Measurements from ENCODE around the gene GUK1. TPM values are rescaled to one million over a fixed set of nuclear protein-coding genes. Genes with fewer than 3 reads are reported as not detected.
A peak's percentile ranks its signal among the peaks of the same experiment; 100 is the strongest.
"Not testable (repeated sequence)": the region's sequence is repeated elsewhere in the genome, so short reads cannot be mapped to it uniquely, and the experiment has no call there.

GUK1 gene
- total RNA-seq, 2 experiments from 2014 or later = 294 to 304 TPM

DNA sequence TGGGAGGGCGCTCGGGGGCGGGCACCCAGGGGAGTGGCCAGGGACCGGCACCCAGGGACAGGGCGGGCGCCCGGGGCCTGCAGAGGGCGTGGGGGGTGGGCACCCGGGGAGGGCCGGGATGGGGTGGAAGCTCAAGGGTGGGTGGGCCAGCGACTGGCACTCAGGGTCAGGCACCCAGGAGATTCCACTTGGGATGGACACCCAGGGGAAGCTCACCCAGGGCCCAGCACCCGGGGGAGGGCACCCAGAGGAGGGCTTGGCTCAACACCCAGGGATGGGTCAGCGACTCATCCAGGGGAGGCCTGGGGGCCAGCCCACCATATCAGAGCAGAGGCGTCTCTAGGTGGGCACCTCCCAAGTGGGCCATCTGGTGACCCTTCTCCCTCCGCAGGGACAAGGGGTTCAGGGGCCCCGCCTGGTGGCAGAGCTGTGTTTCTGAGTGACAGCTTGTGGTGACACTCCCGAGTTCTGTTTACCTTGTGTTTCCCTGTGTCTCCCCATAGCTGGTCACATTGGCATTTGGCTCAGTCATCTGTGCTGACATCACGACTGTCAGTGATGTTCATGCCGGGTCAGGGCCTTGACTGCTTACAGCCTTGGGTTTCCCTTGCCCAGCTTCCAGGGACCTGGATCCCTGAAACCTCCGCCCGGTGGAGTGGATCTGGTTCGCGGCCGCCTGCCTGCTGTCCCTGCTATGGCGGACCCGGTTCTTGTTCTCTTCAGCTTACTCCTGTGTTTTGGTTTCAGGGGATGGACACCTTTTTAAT, 26.3 kb downstream of the GUK1 start:
- H3K36me3 Mint-ChIP-seq = no peaks in the 10 kb centered on the region
- peak overlapping the region; percentile 76 for H3K27ac Mint-ChIP-seq
- peaks cover 45% of the 10 kb centered on the region for H3K4me1 Mint-ChIP-seq
- DNase-seq = peak; percentile 60
- no peaks in the 10 kb centered on the region for H3K9me3 Mint-ChIP-seq
- H3K4me3 Mint-ChIP-seq = peak overlapping the region; percentile 76
- no peaks in the 10 kb centered on the region for H3K27me3 Mint-ChIP-seq

DNA sequence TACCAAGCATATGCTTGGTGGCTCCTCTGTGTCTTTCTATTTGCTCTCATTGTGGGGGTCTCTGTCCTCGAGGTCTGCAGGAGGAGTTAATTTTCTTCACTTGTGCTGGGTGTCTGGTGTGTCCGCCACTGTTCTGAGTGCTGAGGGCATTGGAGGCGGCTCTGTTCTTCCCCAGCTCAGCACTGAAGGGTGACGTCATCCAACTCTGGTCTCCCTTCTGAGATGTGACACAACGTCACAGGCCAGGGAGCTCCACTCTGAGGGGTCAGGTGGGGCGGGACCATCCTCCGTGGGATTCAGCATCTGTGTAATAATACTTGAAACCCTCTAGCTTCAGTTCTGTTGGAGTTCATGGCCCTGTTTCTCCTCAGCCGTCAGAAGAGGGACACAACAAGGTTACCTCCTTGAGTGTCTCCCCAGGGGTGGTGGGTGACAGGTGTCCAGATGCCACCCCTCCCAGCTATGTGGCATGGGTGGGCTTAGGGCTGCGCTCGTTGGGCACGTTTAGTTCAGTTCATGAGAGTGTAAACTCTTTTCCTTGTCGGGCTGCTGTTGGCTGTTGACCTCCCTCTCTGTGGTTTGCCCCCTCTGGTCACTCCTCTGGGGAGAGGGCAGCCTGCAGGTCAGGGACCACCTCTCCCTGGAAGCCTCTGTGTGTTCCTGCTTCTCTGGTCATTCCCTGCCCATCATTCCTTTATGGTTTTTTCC, 28.6 kb downstream of the GUK1 start:
- Mint-ChIP-seq H3K27me3 (no peaks in the 10 kb centered on the region), H3K4me1 (peaks cover 31% of the 10 kb centered on the region), H3K36me3 (no peaks in the 10 kb centered on the region), H3K4me3 (no peak overlapping the region), H3K9me3 (no peaks in the 10 kb centered on the region), H3K27ac (peak overlapping the region; percentile 2)
- no peak for DNase-seq

DNA sequence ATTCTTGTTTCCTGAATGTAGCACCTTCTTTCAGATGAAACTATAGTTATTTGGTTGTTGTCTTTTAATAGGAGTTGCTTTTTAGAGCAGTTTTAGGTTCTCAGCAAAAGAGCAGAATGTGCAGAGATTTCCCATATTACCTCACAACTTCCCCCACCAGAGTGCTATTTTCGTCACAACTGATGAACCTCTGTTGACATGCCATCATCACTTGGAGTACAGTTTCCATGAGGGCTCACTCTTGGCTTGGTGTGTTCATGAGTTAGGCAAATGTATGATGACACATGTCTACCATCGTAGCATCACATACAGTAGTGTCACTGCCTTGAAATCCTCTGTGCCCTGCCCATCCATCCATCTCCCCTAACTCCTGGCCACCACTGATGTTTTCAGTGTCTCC, 29.3 kb downstream of the GUK1 start:
- no peak overlapping the region for H3K27ac Mint-ChIP-seq
- no peak overlapping the region for H3K4me3 Mint-ChIP-seq
- H3K36me3 Mint-ChIP-seq = no peaks in the 10 kb centered on the region
- no peak for DNase-seq
- no peaks in the 10 kb centered on the region for H3K27me3 Mint-ChIP-seq
- H3K4me1 Mint-ChIP-seq = peaks cover 25% of the 10 kb centered on the region
- H3K9me3 Mint-ChIP-seq = no peaks in the 10 kb centered on the region

DNA sequence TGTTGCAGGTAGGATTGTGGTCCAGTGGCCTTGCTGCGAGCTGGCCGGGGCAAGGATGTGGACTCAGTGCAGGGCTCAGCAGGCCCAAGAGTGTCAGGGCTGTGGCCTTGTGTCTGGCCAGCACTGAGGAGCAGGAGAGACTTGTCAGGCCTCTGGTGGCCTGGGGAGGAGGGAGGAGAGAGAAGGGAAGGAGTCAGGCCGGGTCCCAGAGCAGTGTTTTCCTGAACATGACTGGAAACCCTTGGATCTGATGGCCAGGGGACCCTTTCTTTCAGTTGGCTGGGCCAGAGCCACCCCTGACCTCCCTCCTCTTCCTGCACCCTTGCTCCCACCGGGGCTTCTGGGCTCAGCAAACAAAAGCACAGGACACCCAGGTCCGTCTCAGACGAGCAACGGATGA, 30.6 kb downstream of the GUK1 start:
- H3K27me3 Mint-ChIP-seq = no peaks in the 10 kb centered on the region
- H3K4me3 Mint-ChIP-seq = no peak overlapping the region
- DNase-seq = no peak
- H3K36me3 Mint-ChIP-seq = no peaks in the 10 kb centered on the region
- H3K4me1 Mint-ChIP-seq = peaks cover 17% of the 10 kb centered on the region
- no peak overlapping the region for H3K27ac Mint-ChIP-seq
- no peaks in the 10 kb centered on the region for H3K9me3 Mint-ChIP-seq

DNA sequence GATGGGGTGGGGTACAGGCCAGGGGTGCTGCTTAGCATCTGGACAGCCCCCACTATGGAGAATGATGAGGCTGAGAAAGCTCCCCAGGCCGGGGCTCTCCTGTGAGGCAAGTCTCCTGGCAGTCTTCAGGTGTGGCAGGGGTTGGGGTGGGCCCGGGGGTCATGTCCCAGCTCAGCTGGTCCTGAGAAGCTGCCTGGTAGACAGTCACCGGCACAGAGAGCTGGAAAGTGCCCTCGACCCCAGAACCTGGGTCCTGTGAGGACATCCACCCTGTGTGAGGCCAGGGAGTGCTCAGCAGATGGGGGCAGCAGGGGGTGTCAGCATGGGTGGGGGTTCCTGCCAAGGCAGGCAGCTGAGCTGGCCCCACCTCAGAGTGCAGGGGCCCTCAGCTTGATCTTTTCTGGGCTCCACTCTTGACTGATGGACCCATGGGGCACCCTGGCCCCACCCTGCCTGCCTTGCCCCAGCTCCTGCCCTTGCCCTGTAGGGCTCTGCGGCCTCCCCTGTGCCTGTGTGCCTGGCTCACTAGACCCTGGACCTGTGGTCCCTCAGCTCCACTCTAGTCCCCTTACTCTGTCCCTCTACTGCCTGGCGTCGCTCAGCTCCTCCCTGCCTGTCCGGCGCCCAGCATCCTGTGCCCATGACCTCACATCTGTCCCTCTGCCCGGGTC, 31.3 kb downstream of the GUK1 start:
- H3K27me3 Mint-ChIP-seq = no peaks in the 10 kb centered on the region
- no peaks in the 10 kb centered on the region for H3K36me3 Mint-ChIP-seq
- H3K4me1 Mint-ChIP-seq = peaks cover 17% of the 10 kb centered on the region
- H3K4me3 Mint-ChIP-seq = no peak overlapping the region
- H3K27ac Mint-ChIP-seq = no peak overlapping the region
- H3K9me3 Mint-ChIP-seq = no peaks in the 10 kb centered on the region
- DNase-seq = no peak

DNA sequence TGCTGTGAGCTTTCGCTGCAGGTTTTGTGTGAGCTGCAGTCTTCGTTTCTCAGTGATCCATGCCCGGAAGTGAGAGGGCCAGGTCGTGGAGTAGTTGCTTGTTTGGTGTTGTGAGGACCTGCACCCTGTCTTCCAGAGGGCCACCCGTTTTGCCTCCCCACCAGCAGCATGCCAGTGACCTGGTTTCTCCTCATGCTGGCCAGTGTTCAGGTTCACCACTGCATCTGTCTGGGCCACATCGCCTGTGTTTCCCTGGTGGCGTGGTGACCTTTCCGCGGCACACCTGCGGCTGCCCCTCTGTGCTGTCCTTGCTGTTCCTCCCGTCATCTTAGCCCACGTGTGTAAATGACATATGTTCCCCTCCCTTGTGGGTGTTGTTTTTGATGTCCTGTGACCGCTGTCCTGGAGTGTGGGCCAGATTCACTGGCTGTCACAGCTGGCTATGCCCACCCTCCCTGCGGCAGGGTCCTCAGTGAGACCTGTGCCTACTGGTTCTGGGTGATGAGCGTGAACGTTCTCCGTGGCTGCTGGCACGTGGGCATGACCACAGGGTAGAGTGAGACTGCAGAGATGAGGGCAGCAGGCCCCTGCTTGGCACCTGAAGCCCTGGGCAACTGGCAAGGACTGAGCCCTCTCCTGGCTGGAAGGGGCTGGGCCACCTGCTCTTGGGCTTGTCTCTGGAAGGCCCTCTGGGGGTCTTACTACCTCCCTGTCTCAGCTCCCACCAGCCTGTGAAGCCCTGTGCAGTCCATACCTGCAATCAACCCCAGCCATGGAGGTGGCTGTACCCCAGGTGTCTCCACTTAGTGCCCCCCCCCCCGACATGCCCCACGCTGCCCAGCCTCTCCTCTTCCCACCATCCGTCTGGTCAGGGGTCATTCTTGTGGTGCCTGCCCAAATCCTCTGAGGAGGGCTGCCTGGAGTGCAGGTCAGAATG, 32.8 kb downstream of the GUK1 start:
- no peak overlapping the region for H3K4me3 Mint-ChIP-seq
- H3K9me3 Mint-ChIP-seq = no peaks in the 10 kb centered on the region
- no peak for DNase-seq
- no peaks in the 10 kb centered on the region for H3K36me3 Mint-ChIP-seq
- no peak overlapping the region for H3K27ac Mint-ChIP-seq
- H3K27me3 Mint-ChIP-seq = no peaks in the 10 kb centered on the region
- peaks cover 10% of the 10 kb centered on the region for H3K4me1 Mint-ChIP-seq

DNA sequence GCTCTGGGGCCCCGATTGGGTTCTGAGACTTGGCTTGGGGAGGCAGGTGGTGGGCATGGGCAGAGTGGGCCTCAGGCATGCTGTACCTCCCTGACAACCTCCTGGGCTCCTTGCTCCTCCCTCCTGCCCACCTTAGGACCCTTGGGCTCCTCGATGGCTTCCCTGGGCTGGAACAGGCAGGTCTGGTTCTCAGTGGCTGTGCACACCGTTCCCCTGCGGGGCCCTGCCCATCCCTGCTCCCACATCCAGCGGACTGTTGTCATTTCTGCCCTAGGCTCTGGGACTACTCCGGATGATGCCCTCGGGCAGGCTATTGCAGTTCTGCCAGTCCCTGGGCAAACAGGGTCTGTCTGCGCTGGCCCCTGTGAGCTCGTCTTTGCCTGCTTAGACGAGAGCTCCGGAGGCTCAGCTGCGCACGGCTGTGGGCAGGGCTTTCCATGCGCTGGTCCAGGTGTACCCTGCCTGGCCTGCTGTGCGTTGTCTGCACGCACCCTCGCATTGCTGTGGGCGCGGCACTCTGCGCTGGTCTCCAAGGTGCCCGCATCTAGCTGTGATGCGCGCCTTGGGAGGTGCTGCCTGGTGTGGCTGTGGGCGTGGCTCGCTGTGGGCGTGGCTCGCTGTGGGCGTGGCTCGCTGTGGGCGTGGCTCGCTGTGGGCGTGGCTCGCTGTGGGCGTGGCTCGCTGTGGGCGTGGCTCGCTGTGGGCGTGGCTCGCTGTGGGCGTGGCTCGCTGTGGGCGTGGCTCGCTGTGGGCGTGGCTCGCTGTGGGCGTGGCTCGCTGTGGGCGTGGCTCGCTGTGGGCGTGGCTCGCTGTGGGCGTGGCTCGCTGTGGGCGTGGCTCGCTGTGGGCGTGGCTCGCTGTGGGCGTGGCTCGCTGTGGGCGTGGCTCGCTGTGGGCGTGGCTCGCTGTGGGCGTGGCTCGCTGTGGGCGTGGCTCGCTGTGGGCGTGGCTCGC, 33.7 kb downstream of the GUK1 start:
- H3K4me1 Mint-ChIP-seq, H3K9me3 Mint-ChIP-seq: not testable (repeated sequence)

DNA sequence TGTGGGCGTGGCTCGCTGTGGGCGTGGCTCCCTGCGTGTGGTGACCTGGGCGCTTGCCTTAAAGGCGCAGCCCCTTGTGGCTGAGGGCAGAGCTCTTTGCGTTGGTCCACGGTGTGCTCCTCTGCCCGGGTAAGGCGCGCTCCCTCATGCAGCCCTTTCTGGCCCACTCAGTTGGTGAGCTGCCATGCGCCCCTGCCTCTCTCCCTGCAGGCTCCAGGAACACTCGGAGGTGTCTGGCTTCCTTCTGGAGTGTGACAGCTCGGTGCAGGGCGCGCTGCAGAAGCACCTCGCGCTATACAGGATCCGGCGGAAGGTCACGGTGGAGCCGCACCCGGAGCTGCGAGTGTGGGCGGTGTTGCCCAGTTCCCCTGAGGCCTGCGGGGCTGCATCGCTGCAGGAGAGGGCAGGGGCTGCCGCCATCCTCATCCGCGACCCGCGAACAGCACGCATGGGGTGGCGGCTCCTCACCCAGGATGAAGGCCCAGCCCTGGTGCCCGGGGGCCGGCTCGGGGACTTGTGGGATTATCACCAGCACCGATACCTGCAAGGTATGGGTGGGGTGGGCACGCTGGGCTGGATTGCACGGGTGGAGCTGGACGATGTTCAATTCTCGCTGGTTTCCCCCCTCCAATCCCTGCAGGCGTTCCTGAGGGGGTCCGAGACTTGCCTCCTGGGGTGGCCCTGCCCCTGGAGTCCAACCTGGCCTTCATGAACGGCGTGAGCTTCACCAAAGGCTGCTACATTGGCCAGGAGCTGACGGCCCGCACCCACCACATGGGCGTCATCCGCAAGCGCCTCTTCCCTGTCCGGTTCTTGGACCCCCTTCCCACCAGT, 34.6 kb downstream of the GUK1 start:
- Mint-ChIP-seq H3K27ac (no peak overlapping the region), H3K4me3 (no peak overlapping the region), H3K36me3 (no peaks in the 10 kb centered on the region), H3K27me3 (no peaks in the 10 kb centered on the region), H3K4me1 (peaks cover 3% of the 10 kb centered on the region), H3K9me3 (no peaks in the 10 kb centered on the region)
- no peak for DNase-seq

More for the DNA sequence above, 33.7 kb downstream of the GUK1 start:
- not testable (repeated sequence) for H3K4me3 Mint-ChIP-seq, H3K36me3 Mint-ChIP-seq, DNase-seq, H3K27me3 Mint-ChIP-seq, H3K27ac Mint-ChIP-seq

DNA sequence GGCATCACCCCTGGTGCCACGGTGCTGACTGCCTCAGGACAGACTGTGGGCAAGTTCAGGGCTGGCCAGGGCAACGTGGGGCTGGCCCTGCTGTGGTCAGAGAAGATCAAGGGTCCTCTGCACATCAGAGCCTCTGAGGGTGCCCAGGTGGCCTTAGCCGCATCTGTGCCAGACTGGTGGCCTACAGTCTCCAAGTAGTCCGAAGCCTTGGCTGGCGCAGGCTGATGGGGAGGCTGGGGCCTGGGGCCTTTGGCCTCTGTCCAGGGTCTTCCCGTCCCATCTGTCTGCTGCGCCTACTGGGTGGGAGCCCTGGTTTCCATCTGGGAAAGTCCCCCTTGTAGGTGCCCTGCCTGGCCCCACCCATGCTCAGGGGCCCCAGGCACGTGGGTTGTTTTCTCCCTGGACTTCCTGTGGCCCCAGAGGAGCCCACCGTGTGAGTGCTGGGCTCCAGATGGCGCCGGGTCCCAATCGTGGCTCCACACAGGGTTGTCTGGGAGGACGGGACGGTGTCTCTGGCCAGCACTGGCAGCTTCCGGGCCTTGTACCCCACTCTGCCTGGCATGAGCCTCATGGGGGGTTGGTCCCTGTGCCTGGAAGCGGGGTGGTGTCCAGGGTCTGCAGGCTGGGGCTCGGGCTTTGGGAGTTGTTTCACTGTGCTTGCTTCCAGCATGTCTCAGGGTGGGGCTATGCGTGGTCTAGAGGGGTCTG, 35.4 kb downstream of the GUK1 start:
- H3K9me3 Mint-ChIP-seq = no peaks in the 10 kb centered on the region
- DNase-seq = no peak
- H3K4me1 Mint-ChIP-seq = peaks cover 3% of the 10 kb centered on the region
- H3K27ac Mint-ChIP-seq = no peak overlapping the region
- no peaks in the 10 kb centered on the region for H3K27me3 Mint-ChIP-seq
- no peaks in the 10 kb centered on the region for H3K36me3 Mint-ChIP-seq
- no peak overlapping the region for H3K4me3 Mint-ChIP-seq

DNA sequence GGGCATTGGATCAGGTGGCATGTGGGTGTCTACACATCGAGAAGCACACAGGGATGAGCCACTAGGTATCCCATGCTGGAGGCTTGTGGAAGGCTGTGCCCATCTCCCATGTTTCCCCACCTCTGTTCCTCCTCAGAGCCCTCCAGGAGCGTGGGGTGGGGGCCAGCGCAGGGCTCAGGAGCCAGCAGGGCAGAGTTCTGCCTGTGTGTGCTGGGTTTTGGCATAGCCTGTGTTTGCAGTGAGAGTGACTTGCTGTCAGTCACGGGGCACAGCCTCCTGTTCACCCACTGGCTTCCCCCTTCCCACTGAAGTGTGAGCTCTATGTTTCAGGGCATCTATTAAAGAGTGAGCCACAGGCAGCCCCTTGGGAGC, 35.9 kb downstream of the GUK1 start:
- Mint-ChIP-seq H3K36me3 (no peaks in the 10 kb centered on the region), H3K4me3 (no peak overlapping the region), H3K9me3 (no peaks in the 10 kb centered on the region), H3K4me1 (peaks cover 2% of the 10 kb centered on the region), H3K27ac (no peak overlapping the region), H3K27me3 (no peaks in the 10 kb centered on the region)
- DNase-seq = no peak

DNA sequence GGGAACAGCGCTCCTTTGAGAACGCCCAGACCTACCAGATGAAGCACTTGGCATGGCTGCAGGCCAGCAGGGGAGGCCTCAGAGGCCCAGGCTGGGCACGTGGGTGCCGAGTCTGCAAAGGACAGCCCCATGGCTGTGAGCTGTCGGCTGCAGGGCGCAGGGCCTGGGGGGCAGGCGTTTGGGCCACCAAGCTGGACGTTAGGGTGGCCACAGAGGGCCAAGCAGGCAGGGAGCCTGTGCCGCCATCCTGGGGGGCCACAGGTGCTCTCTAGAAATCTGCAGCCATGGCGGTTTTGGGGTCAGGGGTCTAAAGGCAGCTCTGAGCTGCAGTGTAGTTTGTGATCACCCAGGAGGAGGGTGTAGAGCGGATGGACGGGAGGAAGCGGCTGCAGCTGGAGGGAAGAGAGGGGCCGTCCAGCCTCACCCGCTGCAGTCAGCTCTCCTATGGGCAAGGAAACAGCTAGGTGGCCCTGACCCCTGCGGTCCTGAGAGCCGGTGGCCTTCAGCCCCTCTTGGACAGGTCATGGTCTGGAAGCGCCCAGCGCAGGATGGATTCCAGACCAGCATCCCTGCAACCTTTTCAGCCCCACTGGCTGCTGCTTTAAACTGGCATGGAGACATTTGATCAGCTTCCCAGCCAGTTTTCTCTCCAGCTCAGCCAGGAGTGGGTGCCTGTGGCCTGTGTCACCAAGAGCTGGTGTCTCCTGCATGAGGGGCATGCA, 36.5 kb downstream of the GUK1 start:
- peaks cover 2% of the 10 kb centered on the region for H3K4me1 Mint-ChIP-seq
- no peaks in the 10 kb centered on the region for H3K27me3 Mint-ChIP-seq
- H3K27ac Mint-ChIP-seq = no peak overlapping the region
- DNase-seq = no peak
- no peak overlapping the region for H3K4me3 Mint-ChIP-seq
- no peaks in the 10 kb centered on the region for H3K36me3 Mint-ChIP-seq
- H3K9me3 Mint-ChIP-seq = no peaks in the 10 kb centered on the region

DNA sequence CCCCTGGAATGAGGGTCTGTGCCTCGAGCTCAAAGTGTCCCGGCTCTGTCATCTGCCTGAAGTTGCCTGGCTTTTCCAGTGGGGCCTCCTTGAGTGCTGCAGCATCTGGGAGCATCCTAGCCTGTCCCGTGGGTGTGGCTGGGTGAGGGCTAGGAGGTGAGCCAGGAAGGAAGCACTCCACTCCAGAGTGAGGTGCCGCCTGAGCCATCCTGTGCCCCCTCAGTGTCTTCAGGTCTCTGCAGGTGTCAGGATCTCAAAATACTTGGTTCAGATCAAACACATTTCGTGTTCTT, 37.0 kb downstream of the GUK1 start:
- no peaks in the 10 kb centered on the region for H3K9me3 Mint-ChIP-seq
- H3K36me3 Mint-ChIP-seq = no peaks in the 10 kb centered on the region
- DNase-seq = no peak
- no peaks in the 10 kb centered on the region for H3K27me3 Mint-ChIP-seq
- no peak overlapping the region for H3K4me3 Mint-ChIP-seq
- peaks cover 2% of the 10 kb centered on the region for H3K4me1 Mint-ChIP-seq
- no peak overlapping the region for H3K27ac Mint-ChIP-seq

All from activated naive CD8-positive, alpha-beta T cell treated with anti-CD3 and anti-CD28 coated beads for 36 hours (primary cell).